SK-N-SH (cell line): Measurements from ENCODE around the gene UBXN1.

Source experiments
- EZH2phosphoT487 ChIP-seq: fragments of 200-600 bp; sonication (generic); IDR thresholded peaks from 2 replicates; pipeline ENCODE4 v1.6.1; 2017; ENCODE audit warnings: low read depth, mixed run types, mild to moderate bottlenecking, antibody characterized with exemption, moderate library complexity, borderline replicate concordance
- GABPA ChIP-seq: IDR thresholded peaks from 2 replicates; pipeline ENCODE4 v1.4.0; 2012; ENCODE audit warnings: low read depth, mild to moderate bottlenecking
- NFIC ChIP-seq: IDR thresholded peaks from 2 replicates; pipeline ENCODE4 v1.4.0; 2012; ENCODE audit warnings: borderline replicate concordance
- POLR2AphosphoS5 ChIP-seq: IDR thresholded peaks from 2 replicates; pipeline ENCODE4 v1.6.1; 2012; ENCODE audit warnings: low read depth, low read length
- RXRA ChIP-seq: IDR thresholded peaks from 2 replicates; pipeline ENCODE4 v1.4.0; 2012; ENCODE audit warnings: low read depth, mild to moderate bottlenecking, borderline replicate concordance
- TAF1 ChIP-seq: IDR thresholded peaks from 2 replicates; pipeline ENCODE4 v1.6.1; 2012; ENCODE audit warnings: low read depth, mild to moderate bottlenecking, low read length, moderate library complexity, borderline replicate concordance
- TF ChIP-seq, protein P1 (sequence below): fragments of 200-600 bp; sonication (generic); IDR thresholded peaks from 2 replicates; pipeline ENCODE4 v1.6.1; 2017; ENCODE audit warnings: antibody characterized with exemption, mild to moderate bottlenecking, moderate library complexity
- TF ChIP-seq, protein P2 (sequence below): IDR thresholded peaks from 2 replicates; pipeline ENCODE4 v1.4.0; 2012; ENCODE audit warnings: low read depth, borderline replicate concordance
- TF ChIP-seq, protein P3 (sequence below): IDR thresholded peaks from 2 replicates; pipeline ENCODE4 v1.6.1; 2012; ENCODE audit warnings: mild to moderate bottlenecking, low read depth, low read length, moderate library complexity
- TF ChIP-seq, protein P4 (sequence below): fragments of 150-350 bp; IDR thresholded peaks from 2 replicates; pipeline ENCODE4 v1.6.1; 2017; ENCODE audit warnings: antibody characterized with exemption, low read length, low read depth, borderline replicate concordance

DNA sequence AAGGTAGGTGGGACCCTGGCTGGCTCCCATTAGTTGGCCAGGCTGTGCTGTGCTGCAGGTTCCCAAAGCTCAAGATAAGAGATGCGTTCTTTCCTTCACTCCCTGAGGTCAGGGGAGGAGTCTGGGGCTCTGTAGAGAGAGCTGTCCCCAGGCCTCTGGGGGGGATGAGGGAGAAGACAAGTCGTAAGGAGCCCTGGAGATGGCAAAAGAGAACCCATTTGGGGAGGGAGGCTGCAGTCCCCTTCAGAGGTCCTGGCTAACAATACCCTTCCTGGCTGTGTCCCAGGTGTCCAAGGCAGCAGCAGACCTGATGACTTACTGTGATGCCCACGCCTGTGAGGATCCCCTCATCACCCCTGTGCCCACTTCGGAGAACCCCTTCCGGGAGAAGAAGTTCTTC is 29.5 kb upstream of the UBXN1 start:
- TF ChIP-seq, protein P1, sequence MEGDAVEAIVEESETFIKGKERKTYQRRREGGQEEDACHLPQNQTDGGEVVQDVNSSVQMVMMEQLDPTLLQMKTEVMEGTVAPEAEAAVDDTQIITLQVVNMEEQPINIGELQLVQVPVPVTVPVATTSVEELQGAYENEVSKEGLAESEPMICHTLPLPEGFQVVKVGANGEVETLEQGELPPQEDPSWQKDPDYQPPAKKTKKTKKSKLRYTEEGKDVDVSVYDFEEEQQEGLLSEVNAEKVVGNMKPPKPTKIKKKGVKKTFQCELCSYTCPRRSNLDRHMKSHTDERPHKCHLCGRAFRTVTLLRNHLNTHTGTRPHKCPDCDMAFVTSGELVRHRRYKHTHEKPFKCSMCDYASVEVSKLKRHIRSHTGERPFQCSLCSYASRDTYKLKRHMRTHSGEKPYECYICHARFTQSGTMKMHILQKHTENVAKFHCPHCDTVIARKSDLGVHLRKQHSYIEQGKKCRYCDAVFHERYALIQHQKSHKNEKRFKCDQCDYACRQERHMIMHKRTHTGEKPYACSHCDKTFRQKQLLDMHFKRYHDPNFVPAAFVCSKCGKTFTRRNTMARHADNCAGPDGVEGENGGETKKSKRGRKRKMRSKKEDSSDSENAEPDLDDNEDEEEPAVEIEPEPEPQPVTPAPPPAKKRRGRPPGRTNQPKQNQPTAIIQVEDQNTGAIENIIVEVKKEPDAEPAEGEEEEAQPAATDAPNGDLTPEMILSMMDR = no peak
- TF ChIP-seq GABPA (no peak), NFIC (no peak), POLR2AphosphoS5 (no peak), RXRA (no peak), EZH2phosphoT487 (no peak), TAF1 (no peak)
- TF ChIP-seq, protein P2, sequence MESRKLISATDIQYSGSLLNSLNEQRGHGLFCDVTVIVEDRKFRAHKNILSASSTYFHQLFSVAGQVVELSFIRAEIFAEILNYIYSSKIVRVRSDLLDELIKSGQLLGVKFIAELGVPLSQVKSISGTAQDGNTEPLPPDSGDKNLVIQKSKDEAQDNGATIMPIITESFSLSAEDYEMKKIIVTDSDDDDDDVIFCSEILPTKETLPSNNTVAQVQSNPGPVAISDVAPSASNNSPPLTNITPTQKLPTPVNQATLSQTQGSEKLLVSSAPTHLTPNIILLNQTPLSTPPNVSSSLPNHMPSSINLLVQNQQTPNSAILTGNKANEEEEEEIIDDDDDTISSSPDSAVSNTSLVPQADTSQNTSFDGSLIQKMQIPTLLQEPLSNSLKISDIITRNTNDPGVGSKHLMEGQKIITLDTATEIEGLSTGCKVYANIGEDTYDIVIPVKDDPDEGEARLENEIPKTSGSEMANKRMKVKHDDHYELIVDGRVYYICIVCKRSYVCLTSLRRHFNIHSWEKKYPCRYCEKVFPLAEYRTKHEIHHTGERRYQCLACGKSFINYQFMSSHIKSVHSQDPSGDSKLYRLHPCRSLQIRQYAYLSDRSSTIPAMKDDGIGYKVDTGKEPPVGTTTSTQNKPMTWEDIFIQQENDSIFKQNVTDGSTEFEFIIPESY = no peak
- TF ChIP-seq, protein P3, sequence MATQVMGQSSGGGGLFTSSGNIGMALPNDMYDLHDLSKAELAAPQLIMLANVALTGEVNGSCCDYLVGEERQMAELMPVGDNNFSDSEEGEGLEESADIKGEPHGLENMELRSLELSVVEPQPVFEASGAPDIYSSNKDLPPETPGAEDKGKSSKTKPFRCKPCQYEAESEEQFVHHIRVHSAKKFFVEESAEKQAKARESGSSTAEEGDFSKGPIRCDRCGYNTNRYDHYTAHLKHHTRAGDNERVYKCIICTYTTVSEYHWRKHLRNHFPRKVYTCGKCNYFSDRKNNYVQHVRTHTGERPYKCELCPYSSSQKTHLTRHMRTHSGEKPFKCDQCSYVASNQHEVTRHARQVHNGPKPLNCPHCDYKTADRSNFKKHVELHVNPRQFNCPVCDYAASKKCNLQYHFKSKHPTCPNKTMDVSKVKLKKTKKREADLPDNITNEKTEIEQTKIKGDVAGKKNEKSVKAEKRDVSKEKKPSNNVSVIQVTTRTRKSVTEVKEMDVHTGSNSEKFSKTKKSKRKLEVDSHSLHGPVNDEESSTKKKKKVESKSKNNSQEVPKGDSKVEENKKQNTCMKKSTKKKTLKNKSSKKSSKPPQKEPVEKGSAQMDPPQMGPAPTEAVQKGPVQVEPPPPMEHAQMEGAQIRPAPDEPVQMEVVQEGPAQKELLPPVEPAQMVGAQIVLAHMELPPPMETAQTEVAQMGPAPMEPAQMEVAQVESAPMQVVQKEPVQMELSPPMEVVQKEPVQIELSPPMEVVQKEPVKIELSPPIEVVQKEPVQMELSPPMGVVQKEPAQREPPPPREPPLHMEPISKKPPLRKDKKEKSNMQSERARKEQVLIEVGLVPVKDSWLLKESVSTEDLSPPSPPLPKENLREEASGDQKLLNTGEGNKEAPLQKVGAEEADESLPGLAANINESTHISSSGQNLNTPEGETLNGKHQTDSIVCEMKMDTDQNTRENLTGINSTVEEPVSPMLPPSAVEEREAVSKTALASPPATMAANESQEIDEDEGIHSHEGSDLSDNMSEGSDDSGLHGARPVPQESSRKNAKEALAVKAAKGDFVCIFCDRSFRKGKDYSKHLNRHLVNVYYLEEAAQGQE = no peak
- TF ChIP-seq, protein P4, sequence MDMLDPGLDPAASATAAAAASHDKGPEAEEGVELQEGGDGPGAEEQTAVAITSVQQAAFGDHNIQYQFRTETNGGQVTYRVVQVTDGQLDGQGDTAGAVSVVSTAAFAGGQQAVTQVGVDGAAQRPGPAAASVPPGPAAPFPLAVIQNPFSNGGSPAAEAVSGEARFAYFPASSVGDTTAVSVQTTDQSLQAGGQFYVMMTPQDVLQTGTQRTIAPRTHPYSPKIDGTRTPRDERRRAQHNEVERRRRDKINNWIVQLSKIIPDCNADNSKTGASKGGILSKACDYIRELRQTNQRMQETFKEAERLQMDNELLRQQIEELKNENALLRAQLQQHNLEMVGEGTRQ = no peak
